ENCODE results near the gene PPIL4. TPM values are rescaled to one million over a fixed set of nuclear protein-coding genes. Genes with fewer than 3 reads are reported as not detected.

The PPIL4 gene
- total and polyA plus RNA-seq, 2 of the 13 experiments (the other 11 are each of a cell fraction or from before 2014, with no cell fraction given): 5.5 to 46.0 TPM

- TF ChIP-seq, protein P1, sequence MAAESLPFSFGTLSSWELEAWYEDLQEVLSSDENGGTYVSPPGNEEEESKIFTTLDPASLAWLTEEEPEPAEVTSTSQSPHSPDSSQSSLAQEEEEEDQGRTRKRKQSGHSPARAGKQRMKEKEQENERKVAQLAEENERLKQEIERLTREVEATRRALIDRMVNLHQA (CRISPR knock-in tag; IDR thresholded peaks at IDR 0.05): no peak
- TF ChIP-seq ZGPAT (CRISPR knock-in tag; IDR thresholded peaks at IDR 0.05): peak; percentile 54
- no peak for TF ChIP-seq SP4 (CRISPR knock-in tag; IDR thresholded peaks at IDR 0.05)
- TF ChIP-seq KMT2B (CRISPR knock-in tag; IDR thresholded peaks at IDR 0.05): no peak
- no peak for TF ChIP-seq ZNF792 (CRISPR knock-in tag; IDR thresholded peaks at IDR 0.05)
- no peak for TF ChIP-seq MYNN (CRISPR knock-in tag; IDR thresholded peaks at IDR 0.05; ENCODE audit: low read depth)
- TF ChIP-seq, protein P2, sequence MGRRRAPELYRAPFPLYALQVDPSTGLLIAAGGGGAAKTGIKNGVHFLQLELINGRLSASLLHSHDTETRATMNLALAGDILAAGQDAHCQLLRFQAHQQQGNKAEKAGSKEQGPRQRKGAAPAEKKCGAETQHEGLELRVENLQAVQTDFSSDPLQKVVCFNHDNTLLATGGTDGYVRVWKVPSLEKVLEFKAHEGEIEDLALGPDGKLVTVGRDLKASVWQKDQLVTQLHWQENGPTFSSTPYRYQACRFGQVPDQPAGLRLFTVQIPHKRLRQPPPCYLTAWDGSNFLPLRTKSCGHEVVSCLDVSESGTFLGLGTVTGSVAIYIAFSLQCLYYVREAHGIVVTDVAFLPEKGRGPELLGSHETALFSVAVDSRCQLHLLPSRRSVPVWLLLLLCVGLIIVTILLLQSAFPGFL (CRISPR knock-in tag; IDR thresholded peaks at IDR 0.05): no peak
- TF ChIP-seq SP140L (CRISPR knock-in tag; IDR thresholded peaks at IDR 0.05; ENCODE audit: borderline replicate concordance): no peak
- TF ChIP-seq HMGXB4 (CRISPR knock-in tag; IDR thresholded peaks at IDR 0.05; ENCODE audit: borderline replicate concordance in 1 of 2, low read depth in 1 of 2): no peak
- no peak for TF ChIP-seq RNF219 (CRISPR knock-in tag; IDR thresholded peaks at IDR 0.05)
- no peak for TF ChIP-seq NFKBIZ (CRISPR knock-in tag; IDR thresholded peaks at IDR 0.05)
- no peak for TF ChIP-seq ZNF512 (CRISPR knock-in tag; IDR thresholded peaks at IDR 0.05)
- TF ChIP-seq CEBPG (CRISPR knock-in tag; IDR thresholded peaks at IDR 0.05): peak; percentile 40
- no peak for TF ChIP-seq FOSL2 (CRISPR knock-in tag; IDR thresholded peaks at IDR 0.05)
- TF ChIP-seq STAG1 (CRISPR knock-in tag; IDR thresholded peaks at IDR 0.05): no peak
- no peak for TF ChIP-seq ZNF558 (CRISPR knock-in tag; IDR thresholded peaks at IDR 0.05; ENCODE audit: borderline replicate concordance)
- no peak for TF ChIP-seq ZNF12 (CRISPR knock-in tag; IDR thresholded peaks at IDR 0.05)
- no peak for TF ChIP-seq SMARCE1 (IDR thresholded peaks at IDR 0.05; ENCODE audit: borderline replicate concordance)
- no peak for TF ChIP-seq NBN (conservative IDR thresholded peaks at IDR 0.05)
- TF ChIP-seq BCL6 (CRISPR knock-in tag; IDR thresholded peaks at IDR 0.05): 0 out of 2 replicates have a peak, but pooled peaks have one; percentile 25
Measured at GRCh38 chr6:149493761-149494320, 52.0 kb downstream of the PPIL4 start (continued).
